GM19397 (cell line): ENCODE results near the gene CNPY3.
"Not testable (repeated sequence)": the region's sequence is repeated elsewhere in the genome, so short reads cannot be mapped to it uniquely, and the experiment has no call there.

Experiments used
- ATAC-seq: cut with Tn5 transposase; IDR thresholded peaks from one replicate; pipeline ENCODE4 v1.9.1; 2021; ENCODE audit warnings: mild to moderate bottlenecking, moderate library complexity; ENCODE audit not compliant: unreplicated experiment

Gene CNPY3

DNA sequence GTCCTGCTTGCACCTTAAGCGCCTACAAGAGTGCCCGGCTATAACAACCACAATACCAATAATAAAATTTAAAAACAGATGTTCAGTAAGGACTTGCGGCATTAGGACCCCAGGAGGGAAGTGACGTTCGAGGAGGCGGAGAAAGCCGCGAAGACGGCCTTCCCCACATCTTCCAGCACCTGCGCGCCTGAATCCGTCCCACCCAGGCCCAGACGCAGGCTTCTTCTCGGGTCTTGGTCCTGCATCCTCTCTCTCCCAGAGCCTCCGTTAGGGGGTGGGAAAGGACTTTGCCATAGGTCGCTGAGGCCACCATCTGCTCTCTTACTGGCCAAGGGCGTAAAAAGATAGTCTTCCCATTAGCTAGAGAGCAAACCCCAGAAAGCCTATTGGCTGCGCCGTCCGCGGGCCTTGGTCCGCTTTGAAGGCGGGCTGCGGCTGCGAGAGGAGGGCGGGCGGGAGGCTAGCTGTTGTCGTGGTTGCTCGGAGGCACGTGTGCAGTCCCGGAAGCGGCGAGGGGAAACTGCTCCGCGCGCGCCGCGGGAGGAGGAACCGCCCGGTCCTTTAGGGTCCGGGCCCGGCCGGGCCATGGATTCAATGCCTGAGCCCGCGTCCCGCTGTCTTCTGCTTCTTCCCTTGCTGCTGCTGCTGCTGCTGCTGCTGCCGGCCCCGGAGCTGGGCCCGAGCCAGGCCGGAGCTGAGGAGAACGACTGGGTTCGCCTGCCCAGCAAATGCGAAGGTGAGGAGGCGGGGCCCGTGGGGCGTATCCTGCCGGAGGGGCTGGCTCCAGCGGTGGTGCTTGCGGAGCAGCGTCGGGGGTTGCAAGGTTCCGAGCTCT, at the start of gene CNPY3:
Gene CNPY3, plus strand, starts transcription at position 495 of the 835 bp plus-strand sequence. Its CDS starts 91 bp downstream, at position 586.
- peak; percentile 75 for ATAC-seq

DNA sequence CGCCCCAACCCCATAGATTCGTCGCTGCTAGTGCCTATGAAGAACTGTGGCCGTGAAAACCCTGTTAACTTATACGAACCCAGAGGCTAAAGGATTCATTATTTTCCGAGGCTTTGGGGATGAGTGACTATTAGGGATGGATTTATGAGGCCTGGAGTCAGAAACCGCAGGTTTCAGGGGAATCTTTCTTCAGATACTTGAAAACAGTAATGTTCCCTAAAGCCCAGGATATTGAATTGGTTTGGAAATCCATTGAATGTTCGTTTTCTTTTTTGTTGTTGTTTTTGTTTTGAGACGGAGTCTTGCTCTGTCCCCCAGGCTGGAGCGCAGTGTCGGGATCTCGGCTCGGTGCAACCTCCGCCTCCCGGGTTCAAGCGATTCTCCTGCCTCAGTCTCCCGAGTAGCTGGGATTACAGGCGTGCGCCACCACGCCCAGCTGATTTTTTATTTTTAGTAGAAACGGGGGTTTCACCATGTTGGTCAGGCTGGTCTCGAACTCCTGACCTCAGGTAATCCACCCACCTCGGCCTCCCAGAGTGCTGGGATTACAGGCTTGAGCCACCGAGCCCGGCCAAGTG, 49.0 kb upstream of the CNPY3 start:
- not testable (repeated sequence) for ATAC-seq

DNA sequence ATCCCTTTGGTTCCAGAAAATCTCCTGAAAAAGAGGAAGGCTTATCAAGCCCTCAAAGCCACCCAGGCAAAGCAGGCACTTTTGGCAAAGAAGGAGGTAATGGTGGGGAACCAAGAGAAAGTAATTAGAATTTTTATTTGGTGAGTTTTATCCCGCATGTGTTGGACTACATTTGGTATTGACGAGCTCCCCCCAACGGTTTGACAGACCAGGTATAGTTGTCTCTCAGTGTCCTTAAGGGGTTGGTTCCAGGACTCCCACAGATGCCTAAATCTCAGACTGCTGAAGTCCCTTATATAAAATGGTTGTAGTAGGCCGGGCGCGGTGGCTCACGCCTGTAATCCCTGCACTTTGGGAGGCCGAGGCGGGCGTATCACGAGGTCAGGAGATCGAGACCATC, 48.4 kb upstream of the CNPY3 start:
- not testable (repeated sequence) for ATAC-seq

DNA sequence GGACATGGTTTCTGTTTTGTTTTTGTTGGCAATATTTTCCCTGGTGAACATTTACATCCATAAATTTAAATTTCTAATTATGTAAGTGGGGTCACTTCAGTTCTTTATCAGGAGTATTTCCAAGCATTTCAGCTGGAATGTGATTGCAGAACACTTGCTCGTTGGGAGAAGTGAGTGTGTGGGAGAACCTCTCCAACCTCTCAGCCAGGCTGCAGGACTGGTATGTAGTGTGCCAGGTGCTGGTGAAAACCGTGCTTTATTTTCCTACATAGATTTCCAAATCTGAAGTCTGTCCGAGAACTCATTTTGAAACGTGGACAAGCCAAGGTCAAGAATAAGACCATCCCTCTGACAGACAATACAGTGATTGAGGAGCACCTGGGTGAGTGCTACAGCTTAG, 43.6 kb upstream of the CNPY3 start:
- no peak for ATAC-seq

DNA sequence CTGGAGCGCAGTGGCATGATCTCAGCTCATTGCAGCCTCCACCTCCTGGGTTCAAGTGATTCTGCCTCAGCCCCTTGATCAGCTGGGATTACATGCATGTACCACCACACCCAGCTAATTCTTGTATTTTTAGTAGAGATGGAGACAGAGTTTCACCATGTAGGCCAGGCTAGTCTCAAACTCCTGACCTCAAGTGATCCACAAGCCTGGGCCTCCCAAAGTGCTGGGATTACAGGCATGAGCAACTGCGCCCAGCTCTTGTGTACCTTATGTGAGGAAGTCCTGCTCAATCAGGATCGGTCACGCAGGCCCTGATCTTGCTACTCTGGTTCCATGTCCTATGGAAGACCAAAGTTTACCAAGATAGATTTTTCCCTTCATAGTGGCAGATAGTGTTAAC, 41.1 kb upstream of the CNPY3 start:
- ATAC-seq = not testable (repeated sequence)

DNA sequence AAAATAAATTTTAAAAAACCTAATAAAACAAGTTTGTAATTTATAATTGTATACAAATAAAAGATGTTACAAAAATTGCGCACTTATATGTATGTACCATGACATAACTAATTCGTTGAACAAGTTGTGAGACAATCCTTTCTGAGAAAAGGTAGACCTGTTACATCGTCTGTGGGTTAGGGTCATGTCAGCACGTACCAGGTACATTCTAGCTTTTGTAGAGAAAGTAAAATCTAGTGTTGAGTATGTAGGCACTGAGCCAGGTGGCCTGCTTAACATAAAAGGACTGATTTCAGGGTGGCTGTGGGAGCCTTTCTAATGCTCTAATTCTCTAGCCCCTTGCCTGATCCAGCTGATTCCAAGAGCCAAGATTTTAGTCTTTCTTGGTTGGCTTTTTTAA, 39.5 kb upstream of the CNPY3 start:
- ATAC-seq = no peak

DNA sequence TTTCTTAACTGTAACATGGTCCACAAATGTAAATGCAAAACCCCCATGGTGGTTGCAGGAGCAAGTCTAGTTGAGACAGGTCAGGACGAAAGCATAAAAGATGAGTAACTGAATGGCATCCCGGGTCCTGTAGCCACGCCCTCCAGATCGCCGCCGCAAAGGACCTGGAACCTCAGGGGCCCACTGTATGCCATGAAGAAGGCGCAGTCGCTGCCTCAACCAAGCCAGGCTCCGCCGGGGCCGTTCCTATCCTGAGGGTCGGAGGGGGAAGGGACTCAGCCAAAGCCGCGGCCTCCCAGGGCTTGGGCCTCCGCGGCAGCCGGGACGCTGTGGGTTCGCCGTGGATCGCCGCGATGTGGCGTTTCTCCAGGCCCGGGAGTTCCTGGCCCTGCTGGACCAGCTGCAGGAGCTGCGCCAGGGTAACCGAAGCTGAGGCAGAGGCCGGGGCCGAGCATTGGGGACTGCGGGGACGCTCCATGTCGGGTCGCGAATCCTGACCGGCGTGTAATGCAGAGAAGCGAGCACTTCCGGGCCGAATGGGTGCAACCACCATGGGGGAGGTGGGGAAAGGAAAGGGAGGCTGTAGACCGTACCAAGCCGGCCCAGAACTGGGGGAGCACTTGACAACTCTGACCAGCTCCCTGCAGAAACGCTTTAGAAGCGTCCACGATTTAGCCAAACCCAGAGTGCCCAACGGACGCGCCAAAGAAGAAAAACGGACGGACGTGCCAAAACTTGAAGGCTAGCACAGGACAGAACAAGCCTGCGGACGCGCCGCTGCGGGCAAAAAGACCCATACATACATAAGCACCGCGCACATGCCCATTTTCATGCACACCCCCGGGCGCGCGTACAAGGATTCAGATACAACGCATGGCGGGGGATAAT, 38.7 kb upstream of the CNPY3 start:
- ATAC-seq = peak; percentile 87

DNA sequence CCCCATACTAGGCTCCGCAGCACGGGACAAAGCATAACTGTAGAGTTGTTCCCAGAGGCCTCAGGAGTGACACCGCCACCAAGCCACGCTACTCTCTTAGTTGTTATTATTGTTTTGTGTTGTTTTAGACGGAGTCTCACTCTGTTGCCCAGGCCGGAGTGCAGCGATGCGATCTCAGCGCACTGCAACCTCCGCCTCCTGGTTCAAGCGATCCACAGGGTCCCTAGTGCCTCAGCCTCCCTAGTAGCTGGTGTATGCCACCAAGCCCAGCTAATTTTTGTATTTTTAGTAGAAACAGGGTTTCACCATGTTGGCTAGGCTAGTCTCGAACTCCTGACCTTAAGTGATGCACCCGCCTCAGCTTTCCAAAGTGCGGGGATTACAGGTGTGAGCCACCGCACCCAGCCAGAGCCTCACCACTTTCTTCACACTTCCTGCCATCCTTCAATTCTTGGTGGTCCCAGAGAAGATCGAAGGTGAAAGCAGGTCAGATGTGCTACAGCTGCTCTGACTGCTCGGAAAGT, 38.0 kb upstream of the CNPY3 start:
- no peak for ATAC-seq

DNA sequence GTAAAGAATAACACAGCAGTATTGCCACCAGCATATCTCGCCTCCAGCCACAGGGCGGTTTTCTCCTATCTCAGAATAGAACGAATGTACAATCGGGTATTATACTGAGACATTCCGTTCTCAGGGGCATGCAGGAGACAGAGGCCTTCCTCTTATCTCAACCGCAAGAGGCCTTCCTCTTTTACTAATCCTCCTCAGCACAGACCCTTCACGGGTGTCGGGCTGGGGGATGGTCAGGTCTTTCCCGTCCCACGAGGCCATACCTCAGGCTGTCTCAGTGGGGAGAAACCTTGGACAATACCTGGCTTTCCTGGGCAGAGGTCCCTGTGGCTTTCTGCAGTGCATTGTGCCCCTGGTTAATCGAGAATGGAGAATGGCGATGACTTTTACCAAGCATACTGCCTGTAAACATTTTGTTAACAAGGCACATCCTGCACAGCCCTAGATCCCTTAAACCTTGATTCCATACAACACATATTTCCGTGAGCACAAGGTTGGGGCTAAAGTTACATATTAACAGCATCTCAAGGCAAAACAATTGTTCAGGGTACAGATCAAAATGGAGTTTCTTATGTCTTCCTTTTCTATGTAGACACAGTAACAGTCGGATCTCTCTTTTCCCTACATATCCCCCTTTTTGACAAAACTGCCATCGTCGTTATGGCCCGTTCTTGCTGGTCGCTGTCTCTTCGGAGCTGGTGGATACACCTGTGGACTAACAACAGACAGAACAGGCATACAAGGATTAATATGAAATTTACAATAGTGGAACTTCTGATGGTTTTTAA, 35.0 kb upstream of the CNPY3 start:
- not testable (repeated sequence) for ATAC-seq

DNA sequence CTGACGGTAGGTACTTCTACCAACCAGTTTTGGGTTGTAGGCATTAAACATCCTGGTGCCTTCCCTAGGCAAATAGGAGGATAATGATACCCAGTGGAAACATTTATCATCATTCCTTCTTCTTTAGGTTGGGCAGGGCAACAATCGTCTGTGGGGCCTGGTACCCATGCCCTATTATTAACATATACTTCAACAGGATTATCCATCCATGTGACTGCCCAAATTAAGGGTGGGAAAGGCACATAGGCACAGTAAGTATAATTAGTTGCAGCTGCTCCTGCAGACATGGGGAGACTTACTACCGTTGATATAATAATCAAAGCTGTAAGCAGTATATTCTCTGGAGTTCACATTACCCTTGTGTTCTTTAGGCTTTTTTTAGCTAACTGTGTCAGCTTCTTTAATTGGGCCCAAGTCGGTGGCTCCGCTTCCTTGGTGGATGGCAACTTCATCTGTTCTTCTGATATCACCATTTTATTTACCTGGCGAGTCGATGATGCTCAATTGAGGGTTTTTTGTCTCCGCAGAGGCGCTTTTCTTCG, 33.0 kb upstream of the CNPY3 start:
- ATAC-seq = no peak

DNA sequence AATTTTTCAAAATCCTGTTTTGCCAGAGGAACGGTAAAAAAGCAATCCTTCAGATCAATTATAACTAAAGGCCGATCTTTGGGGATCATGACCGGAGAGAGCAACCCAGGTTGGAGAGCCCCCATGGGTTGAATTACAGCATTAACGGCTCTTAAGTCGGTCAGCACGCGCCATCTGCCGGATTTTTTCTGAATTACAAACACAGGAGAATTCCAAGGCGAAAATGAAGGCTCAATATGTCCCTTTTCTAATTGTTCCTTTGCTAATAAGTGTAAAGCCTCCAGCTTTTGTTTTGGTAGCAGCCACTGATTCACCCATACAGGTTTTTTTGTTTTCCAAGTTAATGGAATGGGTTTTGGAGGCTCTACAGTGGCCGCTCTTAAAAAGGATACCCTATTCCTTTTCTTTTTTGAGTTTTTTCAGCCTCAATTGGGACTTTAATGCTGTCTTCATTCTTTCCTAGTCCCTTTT, 30.4 kb upstream of the CNPY3 start:
- ATAC-seq = no peak

DNA sequence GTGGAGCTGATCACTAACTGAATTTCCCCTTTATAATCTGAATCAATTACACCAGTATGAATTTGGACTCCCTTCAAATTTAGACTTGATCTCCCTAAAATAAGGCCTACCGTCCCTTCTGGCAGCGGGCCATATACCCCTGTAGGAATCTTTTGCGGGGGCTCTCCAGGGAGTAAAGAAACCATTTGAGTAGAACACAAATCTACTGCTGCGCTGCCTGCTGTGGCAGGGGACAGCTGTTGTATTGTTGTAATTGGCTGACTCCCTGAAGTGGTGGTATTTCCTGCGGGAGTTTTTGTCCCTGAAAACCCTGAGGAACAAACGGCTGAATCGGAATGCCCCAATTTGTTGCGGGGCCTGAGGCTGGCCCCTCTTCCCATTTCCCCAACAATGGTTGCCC, 29.4 kb upstream of the CNPY3 start:
- no peak for ATAC-seq

DNA sequence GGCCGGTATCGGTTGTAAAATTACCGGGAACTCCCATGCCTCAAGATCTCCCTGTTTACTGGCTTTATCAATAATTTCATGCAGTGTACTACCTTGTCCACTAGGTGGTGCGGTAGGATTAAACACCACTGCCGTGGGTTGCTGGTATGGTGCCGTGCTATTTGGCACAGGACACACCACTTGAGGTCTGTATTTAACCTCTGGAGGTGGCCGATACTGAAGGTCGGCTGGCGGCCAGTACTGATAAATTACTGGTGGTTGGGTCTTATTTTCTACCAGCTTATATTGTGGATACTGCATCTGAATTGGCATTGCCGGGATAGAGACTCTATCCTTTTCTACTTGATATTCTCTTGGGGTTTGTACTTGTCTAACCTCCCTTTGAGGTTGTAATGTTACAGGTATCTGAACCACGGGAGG, 27.7 kb upstream of the CNPY3 start:
- no peak for ATAC-seq

DNA sequence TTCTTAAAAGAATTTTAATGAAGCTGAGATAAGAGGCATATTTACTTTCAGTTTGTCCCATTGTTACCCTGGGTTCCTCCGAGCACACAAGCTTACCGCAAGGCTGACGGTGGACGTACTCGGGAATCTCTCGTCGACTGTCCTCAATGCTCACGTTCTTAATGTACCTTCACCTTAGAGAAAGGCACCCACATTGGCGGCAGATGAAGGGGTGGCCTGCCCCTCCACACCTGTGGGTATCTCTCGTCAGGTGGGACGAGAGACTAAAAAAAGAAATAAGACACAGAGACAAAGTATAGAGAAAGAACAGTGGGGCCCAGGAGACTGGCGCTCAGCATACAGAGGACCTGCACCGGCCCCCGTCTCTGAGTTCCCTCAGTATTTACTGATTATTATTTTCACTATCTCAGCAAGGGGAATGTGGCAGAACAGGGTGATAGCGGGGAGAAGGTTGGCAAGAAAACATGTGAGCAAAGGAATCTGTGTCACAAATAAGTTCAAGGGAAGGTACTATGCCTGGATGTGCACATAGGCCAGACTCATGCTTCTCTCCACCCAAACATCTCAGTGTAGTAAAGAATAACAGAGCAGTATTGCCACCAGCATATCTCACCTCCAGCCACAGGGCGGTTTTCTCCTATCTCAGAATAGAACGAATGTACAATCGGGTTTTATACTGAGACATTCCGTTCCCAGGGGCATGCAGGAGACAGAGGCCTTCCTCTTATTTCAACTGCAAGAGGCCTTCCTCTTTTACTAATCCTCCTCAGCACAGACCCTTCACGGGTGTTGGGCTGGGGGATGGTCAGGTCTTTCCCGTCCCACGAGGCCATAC, 26.6 kb upstream of the CNPY3 start:
- ATAC-seq = not testable (repeated sequence)

DNA sequence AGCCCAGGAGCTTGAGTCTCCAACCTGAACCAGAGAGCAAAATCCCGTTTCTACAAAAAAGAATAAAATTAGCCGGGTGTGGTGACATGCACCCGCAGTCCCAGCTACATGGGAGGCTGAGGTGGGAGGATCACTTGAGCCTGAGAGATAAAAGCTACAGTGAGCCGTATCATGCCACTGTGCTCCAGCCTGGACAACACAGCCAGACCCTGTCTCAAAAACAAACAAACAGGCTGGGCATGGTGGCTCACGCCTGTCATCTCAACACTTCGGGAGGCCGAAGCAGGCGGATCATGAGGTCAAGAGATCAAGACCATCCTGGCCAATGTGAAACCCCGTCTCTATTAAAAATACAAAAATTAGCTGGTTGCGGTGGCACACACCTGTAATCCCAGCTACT, 24.8 kb upstream of the CNPY3 start:
- ATAC-seq = no peak

DNA sequence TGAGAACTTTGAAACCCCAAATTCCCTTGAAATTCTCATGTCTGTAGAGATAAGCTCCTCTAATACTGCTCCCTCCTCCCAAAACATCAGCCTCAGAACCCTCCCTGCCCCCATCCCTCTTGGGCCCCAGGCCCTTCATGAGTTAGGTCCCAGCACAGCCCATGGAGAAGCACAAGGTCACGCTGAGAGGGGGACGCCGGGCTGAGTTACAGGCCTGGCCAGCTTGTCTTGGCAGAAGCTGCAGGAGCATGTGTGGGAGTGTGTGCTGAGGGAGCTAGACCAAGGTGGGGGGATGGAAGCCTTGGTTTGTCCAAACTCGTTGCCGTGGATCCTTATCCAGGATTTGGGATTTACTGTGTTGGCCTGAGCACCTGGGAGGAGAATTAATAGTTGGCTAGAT, 21.9 kb upstream of the CNPY3 start:
- no peak for ATAC-seq

DNA sequence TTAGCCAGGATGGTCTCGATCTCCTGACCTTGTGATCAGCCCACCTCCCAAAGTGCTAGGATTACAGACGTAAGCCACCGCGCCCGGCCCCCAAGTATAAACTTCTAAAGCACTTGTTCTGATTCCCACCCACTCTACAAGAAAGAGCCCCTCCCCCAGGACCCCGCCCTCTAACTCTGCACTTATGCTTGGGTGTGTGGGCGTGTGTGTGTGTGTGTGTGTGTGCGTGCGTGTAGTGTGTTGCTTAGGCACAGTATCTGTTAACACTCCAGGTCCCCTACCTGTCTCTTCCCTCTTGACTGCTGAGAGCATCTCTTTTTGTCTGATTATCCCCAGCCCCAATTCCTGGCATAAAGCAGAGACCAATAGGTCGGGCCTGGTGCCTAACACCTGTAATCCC, 19.4 kb upstream of the CNPY3 start:
- ATAC-seq = no peak

DNA sequence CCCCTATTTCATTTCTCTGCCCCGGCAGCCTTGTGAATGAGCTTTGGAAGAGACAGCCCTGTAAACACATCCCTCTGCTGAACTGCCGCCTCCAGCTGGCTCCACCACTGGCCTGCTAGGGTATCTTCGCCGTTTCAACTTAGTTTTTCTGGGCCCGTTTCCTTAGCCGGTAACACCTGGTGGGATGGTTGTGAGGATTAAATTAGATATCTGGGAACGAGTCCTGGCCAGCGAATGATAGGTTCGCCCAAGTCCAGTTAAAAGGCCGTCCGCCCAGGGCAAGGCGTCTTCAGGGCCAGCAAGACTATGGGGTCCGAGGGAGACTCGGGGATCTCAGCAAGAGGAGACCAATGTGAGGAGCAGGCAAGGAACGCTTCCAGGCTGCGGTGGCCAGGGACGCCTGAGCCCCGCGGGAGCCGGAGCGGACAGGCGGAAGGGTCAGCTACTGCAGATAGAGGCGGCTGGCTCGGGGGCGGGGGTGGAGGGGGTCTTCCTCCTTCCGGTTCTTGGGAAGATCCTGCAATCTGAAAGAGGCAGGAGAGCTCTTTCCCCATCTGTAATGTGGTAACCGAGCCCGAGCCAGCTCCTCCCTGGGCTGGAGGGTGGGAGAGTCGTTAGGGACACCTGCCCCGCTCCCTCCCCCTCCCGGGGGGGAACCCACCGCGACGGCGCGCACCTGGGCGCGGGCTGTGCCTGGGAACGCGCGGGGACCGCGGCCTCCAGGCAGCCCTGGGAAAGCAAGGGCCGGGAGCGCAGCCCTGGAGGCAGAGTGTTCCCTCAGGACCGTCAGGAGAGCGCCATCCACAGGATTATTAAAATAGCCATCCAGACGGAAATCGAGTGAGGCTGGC, 17.9 kb upstream of the CNPY3 start:
- ATAC-seq = no peak
